Ishikawa (cell line): ENCODE data around the gene ZNFX1.

Source experiments
- EGR1 ChIP-seq: IDR thresholded peaks from 2 replicates; pipeline ENCODE4 v1.6.1; 2012
- EP300 ChIP-seq: IDR thresholded peaks from 2 replicates; pipeline ENCODE4 v1.6.1; 2012; ENCODE audit warnings: borderline replicate concordance
- NFIC ChIP-seq: IDR thresholded peaks from 2 replicates; pipeline ENCODE4 v1.6.1; 2012
- RAD21 ChIP-seq: IDR thresholded peaks from 2 replicates; pipeline ENCODE4 v1.6.1; 2012; ENCODE audit warnings: low read depth
- TAF1 ChIP-seq: IDR thresholded peaks from 2 replicates; pipeline ENCODE4 v1.6.1; 2012; ENCODE audit warnings: low read depth, mild to moderate bottlenecking
- TCF12 ChIP-seq: IDR thresholded peaks from 2 replicates; pipeline ENCODE4 v1.6.1; 2012; ENCODE audit warnings: low read depth
- YY1 ChIP-seq: IDR thresholded peaks from 2 replicates; pipeline ENCODE4 v1.6.1; 2012; ENCODE audit warnings: low read depth
- TF ChIP-seq, protein P1 (sequence below): IDR thresholded peaks from 2 replicates; pipeline ENCODE4 v1.6.1; 2012
- TF ChIP-seq, protein P2 (sequence below): IDR thresholded peaks from 2 replicates; pipeline ENCODE4 v1.6.1; 2012; ENCODE audit warnings: low read depth, mild to moderate bottlenecking

- no peak for TF ChIP-seq EP300
- TF ChIP-seq, protein P1, sequence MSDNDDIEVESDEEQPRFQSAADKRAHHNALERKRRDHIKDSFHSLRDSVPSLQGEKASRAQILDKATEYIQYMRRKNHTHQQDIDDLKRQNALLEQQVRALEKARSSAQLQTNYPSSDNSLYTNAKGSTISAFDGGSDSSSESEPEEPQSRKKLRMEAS, result no peak
- no peak for TF ChIP-seq RAD21
- TF ChIP-seq NFIC, result no peak
- no peak for TF ChIP-seq TCF12
- no peak for TF ChIP-seq YY1
- TF ChIP-seq TAF1, result no peak
- no peak for TF ChIP-seq EGR1
- TF ChIP-seq, protein P2, sequence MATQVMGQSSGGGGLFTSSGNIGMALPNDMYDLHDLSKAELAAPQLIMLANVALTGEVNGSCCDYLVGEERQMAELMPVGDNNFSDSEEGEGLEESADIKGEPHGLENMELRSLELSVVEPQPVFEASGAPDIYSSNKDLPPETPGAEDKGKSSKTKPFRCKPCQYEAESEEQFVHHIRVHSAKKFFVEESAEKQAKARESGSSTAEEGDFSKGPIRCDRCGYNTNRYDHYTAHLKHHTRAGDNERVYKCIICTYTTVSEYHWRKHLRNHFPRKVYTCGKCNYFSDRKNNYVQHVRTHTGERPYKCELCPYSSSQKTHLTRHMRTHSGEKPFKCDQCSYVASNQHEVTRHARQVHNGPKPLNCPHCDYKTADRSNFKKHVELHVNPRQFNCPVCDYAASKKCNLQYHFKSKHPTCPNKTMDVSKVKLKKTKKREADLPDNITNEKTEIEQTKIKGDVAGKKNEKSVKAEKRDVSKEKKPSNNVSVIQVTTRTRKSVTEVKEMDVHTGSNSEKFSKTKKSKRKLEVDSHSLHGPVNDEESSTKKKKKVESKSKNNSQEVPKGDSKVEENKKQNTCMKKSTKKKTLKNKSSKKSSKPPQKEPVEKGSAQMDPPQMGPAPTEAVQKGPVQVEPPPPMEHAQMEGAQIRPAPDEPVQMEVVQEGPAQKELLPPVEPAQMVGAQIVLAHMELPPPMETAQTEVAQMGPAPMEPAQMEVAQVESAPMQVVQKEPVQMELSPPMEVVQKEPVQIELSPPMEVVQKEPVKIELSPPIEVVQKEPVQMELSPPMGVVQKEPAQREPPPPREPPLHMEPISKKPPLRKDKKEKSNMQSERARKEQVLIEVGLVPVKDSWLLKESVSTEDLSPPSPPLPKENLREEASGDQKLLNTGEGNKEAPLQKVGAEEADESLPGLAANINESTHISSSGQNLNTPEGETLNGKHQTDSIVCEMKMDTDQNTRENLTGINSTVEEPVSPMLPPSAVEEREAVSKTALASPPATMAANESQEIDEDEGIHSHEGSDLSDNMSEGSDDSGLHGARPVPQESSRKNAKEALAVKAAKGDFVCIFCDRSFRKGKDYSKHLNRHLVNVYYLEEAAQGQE, result no peak
These were observed 63.3 kb downstream of the ZNFX1 start for GRCh38 chr20:49214571-49214970.
